ENCODE measurements around the gene C6orf141. TPM values are rescaled to one million over a fixed set of nuclear protein-coding genes. Genes with fewer than 3 reads are reported as not detected.

The C6orf141 gene
- total RNA-seq, 1 donor from 2014 or later = 0.77 TPM

DNA sequence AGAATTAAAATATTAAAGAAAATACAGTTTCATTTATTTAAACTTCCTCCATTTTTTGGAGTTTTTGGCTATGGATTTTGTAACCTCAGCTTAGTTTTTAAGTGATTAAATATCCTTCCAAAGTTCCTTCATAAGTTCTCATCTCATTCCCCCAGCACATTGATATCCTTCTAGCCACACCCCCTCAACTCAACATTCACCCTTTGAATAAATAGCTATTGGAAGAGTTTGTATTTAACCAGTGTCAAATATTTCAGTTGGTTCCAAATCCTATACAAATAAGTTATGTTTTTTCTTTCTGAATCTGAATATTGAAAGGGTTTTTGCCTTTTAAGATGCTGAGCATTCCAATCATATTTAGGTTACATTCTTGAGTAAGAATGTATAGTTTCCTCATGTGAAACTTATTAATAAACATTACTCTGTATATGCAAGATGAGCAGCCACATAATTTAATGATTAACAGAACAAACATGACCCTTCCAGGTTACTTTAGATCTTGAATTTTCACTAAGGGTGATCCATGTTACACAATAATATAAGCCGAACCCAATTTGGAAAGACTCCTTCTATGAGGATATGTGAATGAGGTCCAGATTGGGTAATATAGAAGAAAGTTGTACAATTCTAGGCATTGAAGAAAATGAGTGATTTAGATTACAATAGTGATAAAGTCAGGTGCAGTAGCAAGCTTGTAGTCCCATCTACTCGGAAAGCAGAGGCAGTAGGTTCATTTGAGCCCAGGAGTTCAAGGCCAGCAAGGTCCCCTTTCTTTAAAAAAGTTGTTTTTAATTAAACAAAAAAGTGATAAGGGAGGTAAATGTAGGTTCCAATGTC is 37.1 kb upstream of the C6orf141 start:
- Mint-ChIP-seq H3K4me1 (ENCODE audit: unreplicated experiment) (no peaks in the 10 kb centered on the region), H3K36me3 (ENCODE audit: low read depth, unreplicated experiment) (no peaks in the 10 kb centered on the region)
- TF ChIP-seq, protein P1, sequence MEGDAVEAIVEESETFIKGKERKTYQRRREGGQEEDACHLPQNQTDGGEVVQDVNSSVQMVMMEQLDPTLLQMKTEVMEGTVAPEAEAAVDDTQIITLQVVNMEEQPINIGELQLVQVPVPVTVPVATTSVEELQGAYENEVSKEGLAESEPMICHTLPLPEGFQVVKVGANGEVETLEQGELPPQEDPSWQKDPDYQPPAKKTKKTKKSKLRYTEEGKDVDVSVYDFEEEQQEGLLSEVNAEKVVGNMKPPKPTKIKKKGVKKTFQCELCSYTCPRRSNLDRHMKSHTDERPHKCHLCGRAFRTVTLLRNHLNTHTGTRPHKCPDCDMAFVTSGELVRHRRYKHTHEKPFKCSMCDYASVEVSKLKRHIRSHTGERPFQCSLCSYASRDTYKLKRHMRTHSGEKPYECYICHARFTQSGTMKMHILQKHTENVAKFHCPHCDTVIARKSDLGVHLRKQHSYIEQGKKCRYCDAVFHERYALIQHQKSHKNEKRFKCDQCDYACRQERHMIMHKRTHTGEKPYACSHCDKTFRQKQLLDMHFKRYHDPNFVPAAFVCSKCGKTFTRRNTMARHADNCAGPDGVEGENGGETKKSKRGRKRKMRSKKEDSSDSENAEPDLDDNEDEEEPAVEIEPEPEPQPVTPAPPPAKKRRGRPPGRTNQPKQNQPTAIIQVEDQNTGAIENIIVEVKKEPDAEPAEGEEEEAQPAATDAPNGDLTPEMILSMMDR (IDR thresholded peaks at IDR 0.05; ENCODE audit: unreplicated experiment) = no peak

DNA sequence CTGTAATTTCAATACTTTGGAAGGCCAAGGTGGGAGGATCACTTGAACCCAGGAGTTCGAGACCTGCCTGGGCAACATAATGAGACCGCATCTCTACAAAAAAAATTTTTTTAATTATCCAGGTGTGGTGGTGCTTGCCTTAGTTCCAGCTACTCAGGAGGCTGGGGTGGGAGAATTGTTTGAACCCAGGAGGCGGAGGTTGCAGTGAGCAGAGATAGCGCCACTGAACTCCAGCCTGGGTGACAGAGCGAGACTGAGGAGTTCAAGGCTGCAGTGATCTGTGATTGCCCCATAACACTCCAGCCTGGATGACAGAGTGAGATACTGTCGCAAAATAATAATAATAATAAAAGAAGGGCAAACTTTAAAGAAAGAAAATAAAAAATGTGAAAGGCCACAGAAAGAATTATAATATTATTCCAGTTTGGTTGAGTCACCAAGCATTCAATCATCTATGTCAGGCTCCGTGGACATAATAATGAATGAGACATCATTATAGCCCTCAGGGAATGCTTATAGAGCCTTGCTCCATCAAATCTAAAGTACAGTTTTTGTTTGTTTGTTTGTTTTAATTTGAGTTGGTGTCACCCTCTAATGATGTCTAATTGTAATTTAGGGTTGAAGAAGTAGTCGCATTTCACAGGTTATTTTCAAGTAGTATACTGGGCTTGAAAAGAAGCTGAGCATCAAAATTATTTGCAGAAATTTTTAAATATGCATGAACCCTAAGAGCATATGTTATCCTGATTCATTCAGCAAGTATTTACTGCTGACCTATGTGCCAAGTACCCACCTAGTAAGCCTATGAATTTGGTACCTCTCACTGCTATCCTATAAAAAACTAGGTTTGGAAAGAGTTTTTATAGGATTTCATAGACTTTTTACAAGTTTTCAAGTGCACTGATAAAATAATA is 35.6 kb upstream of the C6orf141 start:
- Mint-ChIP-seq H3K4me3 (ENCODE audit: unreplicated experiment) (no peak overlapping the region), H3K4me1 (ENCODE audit: unreplicated experiment) (no peaks in the 10 kb centered on the region), H3K27ac (ENCODE audit: unreplicated experiment) (no peak overlapping the region), H3K9me3 (ENCODE audit: unreplicated experiment) (no peaks in the 10 kb centered on the region), H3K36me3 (ENCODE audit: low read depth, unreplicated experiment) (no peaks in the 10 kb centered on the region), H3K27me3 (ENCODE audit: unreplicated experiment) (no peaks in the 10 kb centered on the region)
- DNase-seq (ENCODE audit: low spot score) = no peak
- TF ChIP-seq, protein P1 (IDR thresholded peaks at IDR 0.05; ENCODE audit: unreplicated experiment) = no peak

More for the DNA sequence above, 37.1 kb upstream of the C6orf141 start:
- Mint-ChIP-seq H3K27me3 (ENCODE audit: unreplicated experiment) (no peaks in the 10 kb centered on the region), H3K4me3 (ENCODE audit: unreplicated experiment) (no peak overlapping the region), H3K27ac (ENCODE audit: unreplicated experiment) (no peak overlapping the region), H3K9me3 (ENCODE audit: unreplicated experiment) (no peaks in the 10 kb centered on the region)
- no peak for DNase-seq (ENCODE audit: low spot score)

DNA sequence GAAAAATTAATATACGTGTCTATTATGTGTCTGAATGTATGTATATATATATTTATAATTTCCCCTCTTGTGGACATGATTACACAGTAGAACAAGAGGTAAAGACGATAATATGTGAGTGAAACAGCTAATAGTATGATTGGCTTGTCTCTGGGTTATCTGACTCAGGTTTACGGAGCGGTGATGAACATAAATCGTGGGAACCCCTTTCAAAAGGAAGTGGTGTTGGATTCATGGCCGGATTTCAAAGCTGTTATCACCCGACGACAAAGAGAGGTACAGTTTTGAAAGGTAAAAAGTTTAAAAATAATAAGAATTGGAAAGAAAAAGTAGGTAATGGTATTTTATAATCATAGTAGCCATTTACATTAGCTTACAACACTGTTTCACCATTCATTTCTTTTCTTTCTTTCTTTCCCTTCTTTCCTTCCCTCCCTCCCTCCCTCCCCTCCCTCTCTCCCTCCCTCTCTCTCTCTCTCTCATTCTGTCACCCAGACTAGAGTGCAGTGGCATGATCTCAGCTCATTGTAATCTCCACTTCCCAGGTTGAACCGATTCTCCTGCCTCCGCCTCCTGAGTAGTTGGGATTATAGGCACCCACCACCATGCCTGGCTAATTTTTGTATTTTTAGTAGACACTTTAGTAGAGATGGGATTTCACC is 34.9 kb upstream of the C6orf141 start:
- Mint-ChIP-seq H3K9me3 (ENCODE audit: unreplicated experiment) (no peaks in the 10 kb centered on the region), H3K27ac (ENCODE audit: unreplicated experiment) (no peak overlapping the region), H3K36me3 (ENCODE audit: low read depth, unreplicated experiment) (no peaks in the 10 kb centered on the region), H3K27me3 (ENCODE audit: unreplicated experiment) (no peaks in the 10 kb centered on the region), H3K4me1 (ENCODE audit: unreplicated experiment) (no peaks in the 10 kb centered on the region), H3K4me3 (ENCODE audit: unreplicated experiment) (no peak overlapping the region)
- TF ChIP-seq, protein P1 (IDR thresholded peaks at IDR 0.05; ENCODE audit: unreplicated experiment) = no peak
- no peak for DNase-seq (ENCODE audit: low spot score)

DNA sequence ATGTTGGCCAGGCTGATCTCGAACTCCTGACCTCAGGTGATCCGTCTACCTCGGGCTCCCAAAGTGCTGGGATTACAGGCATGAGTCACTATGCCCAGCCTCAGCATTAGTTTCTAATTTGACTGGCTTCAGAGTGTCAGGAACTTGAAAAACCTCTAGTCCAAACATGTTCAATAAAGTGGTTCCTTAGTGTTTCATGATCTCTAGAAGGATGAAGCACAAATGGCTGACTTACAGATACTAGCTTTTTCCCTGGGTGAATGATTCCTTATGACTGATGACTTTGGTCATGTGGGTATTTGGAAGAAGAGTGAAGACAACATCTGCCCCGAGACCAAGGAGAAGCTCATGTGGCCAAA is 34.3 kb upstream of the C6orf141 start:
- TF ChIP-seq, protein P1 (IDR thresholded peaks at IDR 0.05; ENCODE audit: unreplicated experiment) = no peak
- Mint-ChIP-seq H3K27ac (ENCODE audit: unreplicated experiment) (no peak overlapping the region), H3K4me3 (ENCODE audit: unreplicated experiment) (no peak overlapping the region), H3K27me3 (ENCODE audit: unreplicated experiment) (no peaks in the 10 kb centered on the region), H3K4me1 (ENCODE audit: unreplicated experiment) (no peaks in the 10 kb centered on the region), H3K36me3 (ENCODE audit: low read depth, unreplicated experiment) (no peaks in the 10 kb centered on the region), H3K9me3 (ENCODE audit: unreplicated experiment) (no peaks in the 10 kb centered on the region)
- no peak for DNase-seq (ENCODE audit: low spot score)
